DOHH2 (cell line): Measurements from ENCODE around the gene ZNF132.

Experiments
- H3F3A ChIP-seq: fragments of 200-600 bp; sonication (generic), shearing (Covaris generic); 2 replicates; pipeline ENCODE4 v1.6.0; 2016; ENCODE audit warnings: antibody characterized with exemption, mild to moderate bottlenecking; ENCODE audit not compliant: control insufficient read depth, insufficient read depth
- H3K27ac ChIP-seq: fragments of 200-600 bp; sonication (generic); 2 replicates; pipeline ENCODE4 v1.5.1; 2014; ENCODE audit warnings: low read depth, mild to moderate bottlenecking, low read length, moderate library complexity
- H3K27me3 ChIP-seq: fragments of 200-600 bp; sonication (generic); 2 replicates; pipeline ENCODE4 v1.6.1; 2014; ENCODE audit warnings: mild to moderate bottlenecking, low read length, mixed read lengths; ENCODE audit not compliant: control insufficient read depth
- H3K36me3 ChIP-seq: fragments of 200-600 bp; sonication (generic); 2 replicates; pipeline ENCODE4 v1.6.1; 2014; ENCODE audit warnings: mild to moderate bottlenecking, low read length, moderate library complexity, mixed read lengths; ENCODE audit not compliant: control insufficient read depth
- H3K4me1 ChIP-seq: fragments of 200-600 bp; sonication (generic); 2 replicates; pipeline ENCODE4 v1.6.1; 2014; ENCODE audit warnings: mild to moderate bottlenecking, low read length, mixed read lengths; ENCODE audit not compliant: control insufficient read depth
- H3K4me2 ChIP-seq: fragments of 200-600 bp; sonication (generic); 2 replicates; pipeline ENCODE4 v1.6.0; 2014; ENCODE audit warnings: mild to moderate bottlenecking, low read length, moderate library complexity
- H3K4me3 ChIP-seq: fragments of 200-600 bp; sonication (generic); 2 replicates; pipeline ENCODE4 v1.5.1; 2014; ENCODE audit warnings: mild to moderate bottlenecking, low read length, mixed read lengths
- H3K79me2 ChIP-seq: fragments of 200-600 bp; sonication (generic); 2 replicates; pipeline ENCODE4 v1.6.1; 2014; ENCODE audit warnings: mild to moderate bottlenecking, low read length, mixed read lengths; ENCODE audit not compliant: control insufficient read depth
- H3K9me2 ChIP-seq: fragments of 200-600 bp; sonication (generic); replicated peaks from 2 replicates; pipeline ENCODE4 v1.6.1; 2014; ENCODE audit warnings: mild to moderate bottlenecking, low read length, mixed read lengths; ENCODE audit not compliant: control insufficient read depth
- H3K9me3 ChIP-seq: fragments of 200-600 bp; sonication (generic); 2 replicates; pipeline ENCODE4 v1.6.1; 2014; ENCODE audit warnings: antibody characterized with exemption, low read length, mixed read lengths; ENCODE audit not compliant: control insufficient read depth, insufficient read depth
- H4K20me1 ChIP-seq: fragments of 200-600 bp; sonication (generic); 2 replicates; pipeline ENCODE4 v1.6.0; 2014; ENCODE audit warnings: low read depth, mild to moderate bottlenecking, antibody characterized with exemption, low read length, moderate library complexity; ENCODE audit not compliant: control insufficient read depth, insufficient read depth
- CTCF ChIP-seq: fragments of 200-600 bp; sonication (generic); IDR thresholded peaks from one replicate; pipeline ENCODE4 v1.5.1; 2014; ENCODE audit warnings: antibody characterized with exemption, mild to moderate bottlenecking, low read depth, low read length; ENCODE audit not compliant: poor library complexity, severe bottlenecking
- EZH2phosphoT487 ChIP-seq: fragments of 200-600 bp; sonication (generic); IDR thresholded peaks from 2 replicates; pipeline ENCODE4 v1.6.1; 2017; ENCODE audit warnings: borderline replicate concordance, mild to moderate bottlenecking, antibody characterized with exemption, low read length, moderate library complexity, mixed read lengths

The ZNF132 gene

DNA sequence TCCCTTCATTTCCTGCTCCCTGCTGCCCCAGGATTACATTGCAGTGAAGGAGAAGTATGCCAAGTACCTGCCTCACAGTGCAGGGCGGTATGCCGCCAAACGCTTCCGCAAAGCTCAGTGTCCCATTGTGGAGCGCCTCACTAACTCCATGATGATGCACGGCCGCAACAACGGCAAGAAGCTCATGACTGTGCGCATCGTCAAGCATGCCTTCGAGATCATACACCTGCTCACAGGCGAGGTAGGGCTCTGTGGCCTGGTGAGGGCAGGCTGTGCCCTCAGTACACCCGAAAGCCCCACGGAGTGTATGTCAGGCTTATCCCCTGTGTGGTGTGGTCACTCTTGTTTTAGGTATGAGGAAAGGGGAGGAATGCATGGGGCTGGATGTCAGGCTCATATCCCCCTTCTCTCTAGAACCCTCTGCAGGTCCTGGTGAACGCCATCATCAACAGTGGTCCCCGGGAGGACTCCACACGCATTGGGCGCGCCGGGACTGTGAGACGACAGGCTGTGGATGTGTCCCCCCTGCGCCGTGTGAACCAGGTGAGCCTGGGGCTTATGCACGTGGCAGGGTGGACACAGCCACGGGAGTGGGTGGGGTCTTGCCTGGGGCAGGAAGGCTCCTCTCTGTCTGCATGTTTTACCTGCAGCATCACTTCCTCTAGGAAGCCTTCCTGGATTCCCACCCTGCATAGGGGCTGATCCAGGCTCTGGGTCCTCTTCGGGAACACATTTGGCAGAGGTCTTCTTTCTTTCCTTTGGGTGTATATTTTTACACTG, 46.8 kb downstream of the ZNF132 start:
- Histone ChIP-seq H3F3A (peaks cover 36% of the 10 kb centered on the region), H3K4me3 (no peak overlapping the region), H3K4me2 (no peak overlapping the region), H3K27ac (no peak overlapping the region), H3K79me2 (peaks cover 38% of the 10 kb centered on the region), H3K27me3 (no peaks in the 10 kb centered on the region), H3K4me1 (peaks cover 15% of the 10 kb centered on the region), H3K9me2 (no peaks in the 10 kb centered on the region), H4K20me1 (peaks cover 8% of the 10 kb centered on the region; the same call in 1 of the 2 replicates), H3K36me3 (peaks cover 71% of the 10 kb centered on the region), H3K9me3 (no peaks in the 10 kb centered on the region)
- TF ChIP-seq EZH2phosphoT487: no peak
- no peak for TF ChIP-seq CTCF

DNA sequence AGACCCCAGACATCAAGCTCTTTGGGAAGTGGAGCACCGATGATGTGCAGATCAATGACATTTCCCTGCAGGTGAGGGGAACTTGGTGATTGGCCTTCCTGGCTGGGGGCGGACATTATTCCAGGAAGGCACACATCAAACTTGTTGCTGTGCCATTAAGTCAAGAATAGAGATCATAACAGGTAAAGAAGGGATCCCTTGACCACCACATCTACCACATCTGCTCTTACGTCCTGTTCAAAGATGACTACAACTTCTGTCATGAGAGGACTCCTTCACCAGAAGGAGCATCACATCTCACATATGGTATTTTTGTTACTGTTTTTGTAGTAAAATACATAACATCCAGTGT, 51.8 kb downstream of the ZNF132 start:
- Histone ChIP-seq H3K27me3 (no peaks in the 10 kb centered on the region), H3K4me1 (peaks cover 33% of the 10 kb centered on the region), H3F3A (peaks cover 24% of the 10 kb centered on the region), H3K79me2 (peaks cover 68% of the 10 kb centered on the region), H3K9me3 (no peaks in the 10 kb centered on the region), H4K20me1 (peaks cover 14% of the 10 kb centered on the region), H3K27ac (no peak overlapping the region), H3K36me3 (peaks cover 56% of the 10 kb centered on the region), H3K4me3 (peak overlapping the region; percentile 88), H3K4me2 (peak overlapping the region; percentile 73), H3K9me2 (no peaks in the 10 kb centered on the region)
- TF ChIP-seq CTCF (no peak), EZH2phosphoT487 (no peak)

GRCh38 chr19:58387338-58388174, 52.4 kb downstream of the ZNF132 start:
- Histone ChIP-seq H3K27ac (peak overlapping the region; percentile 82), H3K4me1 (peaks cover 37% of the 10 kb centered on the region), H3K79me2 (peaks cover 70% of the 10 kb centered on the region), H4K20me1 (peaks cover 14% of the 10 kb centered on the region), H3K4me3 (peak overlapping the region; percentile 88), H3K27me3 (no peaks in the 10 kb centered on the region), H3F3A (peaks cover 18% of the 10 kb centered on the region), H3K9me3 (no peaks in the 10 kb centered on the region), H3K9me2 (no peaks in the 10 kb centered on the region), H3K4me2 (peak overlapping the region; percentile 73), H3K36me3 (peaks cover 50% of the 10 kb centered on the region)
- TF ChIP-seq EZH2phosphoT487 (no peak), CTCF (peak; percentile 45)
